Measurements from ENCODE around the gene KLF2. TPM values are rescaled to one million over a fixed set of nuclear protein-coding genes. Genes with fewer than 3 reads are reported as not detected.

KLF2 gene
- total RNA-seq, 5 donors from 2014 or later (not counting 1 experiment from before 2014, with no cell fraction given) = 612 to 721 (median 621) TPM

DNA sequence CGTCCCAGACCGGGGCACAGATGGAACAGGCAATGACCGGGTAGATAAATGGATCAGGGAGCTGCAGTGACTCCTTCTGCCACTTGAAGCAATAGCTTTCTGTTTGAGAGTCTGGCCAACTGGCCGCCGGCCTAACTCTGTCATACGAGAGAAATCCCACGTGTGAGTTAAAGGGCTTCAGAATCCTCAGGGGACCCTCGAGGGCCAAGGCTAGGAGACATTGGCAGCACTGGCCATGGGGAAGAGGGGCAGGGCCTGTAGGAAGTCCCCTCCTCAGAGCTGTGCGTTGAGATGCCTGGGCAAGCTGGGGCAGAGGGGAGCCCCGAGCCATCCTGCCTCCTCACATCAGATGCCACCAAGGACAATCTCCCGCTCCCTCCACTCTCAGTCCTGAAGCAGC is 51.6 kb downstream of the KLF2 start:
- H3K9me3 ChIP-seq = no peaks in the 10 kb centered on the region
- no peak for DNase-seq
- CTCF ChIA-PET = interaction anchor here in 1 of 2 donors (1.1 to 1.2 kb wide), 2 partner anchors 37 to 129 kb away, joined by 4 to 7 read pairs; no protein-coding TSS in a partner anchor
- H3K36me3 ChIP-seq (ENCODE audit: control insufficient read depth in 2 of 2, extremely low read depth in 1 of 2, insufficient read depth in 1 of 2, low read length in 1 of 2) = peaks cover 5 to 8% of the 10 kb centered on the region in 2 donors
- Mint-ChIP-seq H3K36me3 (peaks cover 21% of the 10 kb centered on the region), H3K4me1 (peaks cover 16 to 61% (median 36%) of the 10 kb centered on the region in 3 donors), H3K4me3 (peak overlapping the region in 1 of 3 donors; percentile 60), H3K27me3 (no peaks in the 10 kb centered on the region), H3K9me3 (no peaks in the 10 kb centered on the region), H3K27ac (no peak overlapping the region)
- POLR2A ChIA-PET = interaction anchor here (0.6 to 1.5 kb wide), 3 partner anchors 49 to 296 kb away, joined by 3 to 4 read pairs (median 3); no protein-coding TSS in a partner anchor
- H3K27ac ChIP-seq (ENCODE audit: low read length) = peak overlapping the region; percentile 40
- H3K4me1 ChIP-seq (ENCODE audit: control insufficient read depth in 1 of 2, extremely low read depth in 1 of 2, insufficient read depth in 2 of 2, low read length in 2 of 2) = peaks cover 63 to 100% of the 10 kb centered on the region in 2 experiments
- H3K27me3 ChIP-seq (replicated peaks in 1 of 2; ENCODE audit: control insufficient read depth in 2 of 2, extremely low read depth in 1 of 2, insufficient read depth in 2 of 2, low read length in 1 of 2) = no peaks in the 10 kb centered on the region
- no peak for ATAC-seq (replicated peaks in 1 of 4)
- H3K4me3 ChIP-seq (ENCODE audit: control insufficient read depth in 1 of 2, extremely low read depth in 1 of 2, low read length in 1 of 2) = peak overlapping the region in 1 of 2 donors; percentile 5
- WGBS (ENCODE audit: insufficient coverage) = 91% methylated on average over 8 of the region's 11 CpGs

DNA sequence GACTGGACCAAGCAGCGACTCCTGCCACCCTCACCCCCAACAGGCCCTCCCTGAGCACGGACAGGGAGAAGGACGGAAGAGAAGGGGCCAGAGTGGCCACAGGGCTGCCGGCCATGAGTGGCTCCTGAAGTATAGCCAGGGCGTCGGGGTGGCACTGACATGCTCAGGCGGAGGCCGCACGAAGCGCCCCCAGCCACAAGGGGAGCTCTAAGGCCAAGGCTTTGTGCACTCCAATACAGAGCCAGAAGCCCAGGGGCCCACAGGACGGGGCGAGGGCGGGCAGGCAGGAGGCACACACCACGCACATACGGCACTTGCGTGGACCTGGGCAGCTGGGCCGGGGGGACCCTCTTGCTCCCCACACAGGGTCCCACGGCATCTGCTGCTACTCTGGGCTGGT is 52.0 kb downstream of the KLF2 start:
- peaks cover 21% of the 10 kb centered on the region for H3K36me3 Mint-ChIP-seq
- ChIA-PET CTCF (interaction anchor here in 1 of 2 donors (1.1 to 1.2 kb wide), 2 partner anchors 38 to 129 kb away, joined by 4 to 7 read pairs; no protein-coding TSS in a partner anchor), POLR2A (interaction anchor here in 1 of 2 donors (1.5 kb wide), 1 partner anchor 49 kb away, joined by 3 read pairs; no protein-coding TSS in a partner anchor)
- peak in 23 of 35 experiments; percentile 28 to 59 (median 44) for DNase-seq
- H3K9me3 Mint-ChIP-seq = no peaks in the 10 kb centered on the region
- H3K4me3 ChIP-seq (ENCODE audit: control insufficient read depth in 1 of 2, extremely low read depth in 1 of 2, low read length in 1 of 2) = no peak overlapping the region
- H3K36me3 ChIP-seq (ENCODE audit: control insufficient read depth in 2 of 2, extremely low read depth in 1 of 2, insufficient read depth in 1 of 2, low read length in 1 of 2) = peaks cover 5 to 8% of the 10 kb centered on the region in 2 donors
- no peaks in the 10 kb centered on the region for H3K27me3 Mint-ChIP-seq
- H3K9me3 ChIP-seq = no peaks in the 10 kb centered on the region
- H3K27me3 ChIP-seq (replicated peaks in 1 of 2; ENCODE audit: control insufficient read depth in 2 of 2, extremely low read depth in 1 of 2, insufficient read depth in 2 of 2, low read length in 1 of 2) = no peaks in the 10 kb centered on the region
- H3K27ac ChIP-seq (ENCODE audit: low read length) = peak overlapping the region; percentile 40
- H3K4me1 Mint-ChIP-seq = peaks cover 20 to 65% (median 40%) of the 10 kb centered on the region in 3 donors
- WGBS (ENCODE audit: insufficient coverage) = 88% methylated on average over 14 of the region's 18 CpGs
- ATAC-seq (replicated peaks in 1 of 4) = peak in 2 of 4 experiments; percentile 24 to 26
- peak overlapping the region in 1 of 2 donors; percentile 64 for H3K27ac Mint-ChIP-seq
- H3K4me3 Mint-ChIP-seq = no peak overlapping the region
- H3K4me1 ChIP-seq (ENCODE audit: control insufficient read depth in 1 of 2, extremely low read depth in 1 of 2, insufficient read depth in 2 of 2, low read length in 2 of 2) = peaks cover 67 to 100% of the 10 kb centered on the region in 2 experiments

DNA sequence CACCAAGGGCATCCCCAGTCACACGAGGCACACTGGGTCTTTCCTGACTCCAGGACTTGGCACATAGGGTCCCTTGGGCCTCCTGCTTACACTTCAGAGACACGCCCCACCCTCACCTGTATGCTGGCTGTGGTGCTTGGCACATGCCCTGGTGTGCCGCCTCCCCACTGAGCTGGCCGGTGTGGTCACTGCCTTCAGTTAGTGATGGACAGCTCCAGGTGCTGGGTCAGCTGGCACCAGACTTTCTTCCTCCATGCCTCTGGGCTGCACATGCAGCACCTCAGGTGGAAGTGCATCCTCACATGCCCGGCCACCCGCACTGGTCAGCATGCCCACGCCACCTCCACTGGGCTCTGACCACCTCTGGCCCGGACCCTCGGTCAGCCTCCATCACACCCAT is 52.9 kb downstream of the KLF2 start:
- Histone ChIP-seq H3K36me3 (ENCODE audit: control insufficient read depth in 2 of 2, extremely low read depth in 1 of 2, insufficient read depth in 1 of 2, low read length in 1 of 2) (peaks cover 5 to 8% of the 10 kb centered on the region in 2 donors), H3K9me3 (no peaks in the 10 kb centered on the region), H3K4me1 (ENCODE audit: control insufficient read depth in 1 of 2, extremely low read depth in 1 of 2, insufficient read depth in 2 of 2, low read length in 2 of 2) (peaks cover 69 to 100% of the 10 kb centered on the region in 2 experiments), H3K27ac (ENCODE audit: low read length) (peak overlapping the region; percentile 40), H3K4me3 (ENCODE audit: control insufficient read depth in 1 of 2, extremely low read depth in 1 of 2, low read length in 1 of 2) (no peak overlapping the region), H3K27me3 (replicated peaks in 1 of 2; ENCODE audit: control insufficient read depth in 2 of 2, extremely low read depth in 1 of 2, insufficient read depth in 2 of 2, low read length in 1 of 2) (no peaks in the 10 kb centered on the region)
- H3K27me3 Mint-ChIP-seq = no peaks in the 10 kb centered on the region
- peak overlapping the region in 1 of 2 donors; percentile 64 for H3K27ac Mint-ChIP-seq
- ATAC-seq (replicated peaks in 1 of 4) (no peak), DNase-seq (no peak)
- peaks cover 29 to 73% (median 49%) of the 10 kb centered on the region in 3 donors for H3K4me1 Mint-ChIP-seq
- WGBS (ENCODE audit: insufficient coverage) = 92% methylated on average over 3 of the region's 9 CpGs
- no peaks in the 10 kb centered on the region for H3K9me3 Mint-ChIP-seq
- no peak overlapping the region for H3K4me3 Mint-ChIP-seq
- ChIA-PET CTCF (interaction anchor here in 1 of 2 donors (1.0 kb wide), 1 partner anchor 47 kb away, joined by 3 read pairs; no protein-coding TSS in a partner anchor), POLR2A (interaction anchor here in 1 of 2 donors (0.5 kb wide), 1 partner anchor 129 kb away, joined by 3 read pairs; no protein-coding TSS in a partner anchor)
- peaks cover 21% of the 10 kb centered on the region for H3K36me3 Mint-ChIP-seq

Other genes starting within 250 kb of the KLF2 start
- gene TPM4, start 248.3 kb upstream of the KLF2 start, total RNA-seq = 100 to 1,000 TPM in 2 of 5 donors, 10 to 100 TPM in 3; 83.6 to 189 (median 99.5) TPM
- gene RAB8A, start 212.9 kb upstream of the KLF2 start, total RNA-seq = 10 to 100 TPM; 67.0 to 84.5 (median 71.7) TPM
- 10 to 100 TPM; 23.5 to 37.0 (median 28.5) TPM for gene HSH2D, start 181.1 kb upstream of the KLF2 start, total RNA-seq
- gene CIB3, start 151.3 kb upstream of the KLF2 start, total RNA-seq = not detected
- gene FAM32A, start 139.4 kb upstream of the KLF2 start, total RNA-seq = 10 to 100 TPM; 42.1 to 60.6 (median 53.3) TPM
- gene AP1M1, start 126.9 kb upstream of the KLF2 start, total RNA-seq = 100 to 1,000 TPM in 4 of 5 donors, 10 to 100 TPM in 1; 94.9 to 171 (median 133) TPM
- 10 to 100 TPM; 42.0 to 60.2 (median 57.7) TPM for gene EPS15L1, start 147.1 kb downstream of the KLF2 start, total RNA-seq
- not detected for gene CALR3, start 171.3 kb downstream of the KLF2 start, total RNA-seq
- gene C19orf44, start 171.6 kb downstream of the KLF2 start, total RNA-seq = 1 to 10 TPM; 2.3 to 4.6 (median 3.3) TPM
- 10 to 100 TPM; 52.6 to 76.7 (median 70.3) TPM for gene CHERP, start 217.6 kb downstream of the KLF2 start, total RNA-seq
- gene SLC35E1, start 247.6 kb downstream of the KLF2 start, total RNA-seq = 10 to 100 TPM; 32.7 to 67.5 (median 36.9) TPM

All from T-cell (primary cell).